Spleen (tissue), 11 donors: ENCODE data around the gene KCNJ2. TPM values are rescaled to one million over a fixed set of nuclear protein-coding genes. Genes with fewer than 3 reads are reported as not detected.

Experiments used
- DNase-seq: peaks from one replicate; pipeline ENCODE4 v3.0.0-alpha.2; 2020
- H3K27ac ChIP-seq, 8 donors: fragments of 200-600 bp; sonication (generic) in 7 of 8; 1 replicate in 4 of 8; 2 replicates in 4 of 8; pipeline versions ENCODE4 v1.5.0 to v1.8.0; 2016 to 2021; ENCODE audit warnings: inconsistent platforms in 4 of 8, mild to moderate bottlenecking in 4 of 8, moderate library complexity in 1 of 8
- H3K27me3 ChIP-seq, 7 donors: fragments of 200-600 bp; sonication (generic) in 6 of 7; replicated peaks in 1 of 7; 1 replicate in 4 of 7; 2 replicates in 3 of 7; pipeline versions ENCODE4 v1.5.0 to v1.8.0; 2016 to 2021; ENCODE audit warnings: inconsistent platforms in 3 of 7, mild to moderate bottlenecking in 1 of 7
- H3K36me3 ChIP-seq, 6 donors: fragments of 200-600 bp; sonication (generic) in 5 of 6; 1 replicate in 4 of 6; 2 replicates in 2 of 6; pipeline versions ENCODE4 v1.5.0 to v1.8.0; 2016 to 2021; ENCODE audit warnings: inconsistent platforms in 2 of 6
- H3K4me1 ChIP-seq, 6 donors: fragments of 200-600 bp; sonication (generic) in 5 of 6; 1 replicate in 3 of 6; 2 replicates in 3 of 6; pipeline versions ENCODE4 v1.5.0 to v1.8.0; 2016 to 2021; ENCODE audit warnings: inconsistent platforms in 3 of 6
- H3K4me3 ChIP-seq, 8 donors: fragments of 200-600 bp; sonication (generic) in 7 of 8; 1 replicate in 4 of 8; 2 replicates in 4 of 8; pipeline versions ENCODE4 v1.5.0 to v1.8.0; 2016 to 2021; ENCODE audit warnings: inconsistent platforms in 4 of 8, mild to moderate bottlenecking in 4 of 8, moderate library complexity in 2 of 8
- H3K9me3 ChIP-seq, 8 donors: fragments of 200-600 bp; sonication (generic) in 7 of 8; 1 replicate in 4 of 8; 2 replicates in 4 of 8; pipeline versions ENCODE4 v1.5.0 to v1.8.0; 2016 to 2021; ENCODE audit warnings: inconsistent platforms in 4 of 8
- POLR2A ChIP-seq, 3 donors: fragments of 450-650 bp; IDR thresholded peaks; one replicate each; pipeline ENCODE4 v1.5.1; 2017; ENCODE audit warnings: antibody characterized with exemption in 3 of 3, mild to moderate bottlenecking in 1 of 3
- POLR2AphosphoS5 ChIP-seq, 3 donors: sonication (generic); formaldehyde crosslinking; IDR thresholded peaks; one replicate each; pipeline ENCODE4 v1.5.1; 2017; ENCODE audit warnings: antibody characterized with exemption in 3 of 3
- WGBS, 5 donors: extraction: QIAGEN DNeasy Blood & Tissue Kit in 3 of 5; methylation state at CpG; one replicate each; pipeline versions ENCODE4 v1.1.5 to v1.1.7; 2013 to 2018; 5-methylcytosine and 5-hydroxymethylcytosine counted together
- intact Hi-C: fragments of 100-400 bp; cut with DNase I; formaldehyde crosslinking; loops from one replicate; pipeline ENCODE4 v1.15.0; 2023; ENCODE audit warnings: low total_unique reads
- polyA plus RNA-seq, 3 donors: library from polyadenylated mRNA; stranded (reverse); fragments of 200-250 nt; gene quantifications; one replicate each; pipeline ENCODE4 v1.2.1, GENCODE V29; 2013
- total RNA-seq, 7 donors: library from RNA; depleted of rRNA in 3 of 7; stranded (reverse); fragments of >200 nt in 3 of 7; fragmentation: NEBNext Ultra II Directional in 4 of 7; extraction: Animal tissue kit (Norgen Biotek cat#: 25700) in 4 of 7; gene quantifications; one replicate each; pipeline versions ENCODE4 v1.1.0 to v1.2.1, GENCODE V29; 2016 to 2021
- TF ChIP-seq, protein P1 (sequence below), 11 experiments: fragments of 200-600 bp in 7 of 11; fragments of 450-650 bp in 4 of 11; sonication (generic) in 4 of 11; IDR thresholded peaks in 8 of 11; conservative IDR thresholded peaks in 3 of 11; 1 replicate in 7 of 11; 2 replicates in 4 of 11; pipeline versions ENCODE4 v1.4.0 to v1.8.0; 2016 to 2021; ENCODE audit warnings: antibody characterized with exemption in 11 of 11, inconsistent platforms in 4 of 11, mild to moderate bottlenecking in 1 of 11
- donor health status: healthy with polysubstance abuse.
- donor health status: DM: no; HTN: no; CAD: no; lungs with moderate emphysema.
- donor health status: DM: no; HTN: no; CAD: no.
- donor health status: Bipolar disorder and iron deficiency.
- donor health status: healthy.
- donor health status: DM: no; HTN: no; CAD: no.
- donor health status: DM: yes; HTN: yes; CAD: no.

Gene KCNJ2
- total and polyA plus RNA-seq, 10 donors = 0.91 to 34.1 (median 21.5) TPM

GRCh38 chr17:70171159-70171558 lies 1.8 kb downstream of the KCNJ2 start:
- peaks cover 0 to 77% (median 5%) of the 10 kb centered on the region in 7 donors for H3K27me3 ChIP-seq
- intact Hi-C loops = no loop called here
- peaks cover 0 to 68% (median 24%) of the 10 kb centered on the region in 6 donors for H3K4me1 ChIP-seq
- H3K4me3 ChIP-seq = peak overlapping the region in 6 of 8 donors; percentile 55 to 80 (median 59)
- WGBS, 5 donors = 47 to 67% (median 60%) methylated on average over 5 of the region's 5 CpGs
- DNase-seq = no peak
- no peaks in the 10 kb centered on the region for H3K9me3 ChIP-seq
- H3K27ac ChIP-seq = peak overlapping the region in 4 of 8 donors; percentile 7 to 97 (median 94)
- TF ChIP-seq, protein P1, sequence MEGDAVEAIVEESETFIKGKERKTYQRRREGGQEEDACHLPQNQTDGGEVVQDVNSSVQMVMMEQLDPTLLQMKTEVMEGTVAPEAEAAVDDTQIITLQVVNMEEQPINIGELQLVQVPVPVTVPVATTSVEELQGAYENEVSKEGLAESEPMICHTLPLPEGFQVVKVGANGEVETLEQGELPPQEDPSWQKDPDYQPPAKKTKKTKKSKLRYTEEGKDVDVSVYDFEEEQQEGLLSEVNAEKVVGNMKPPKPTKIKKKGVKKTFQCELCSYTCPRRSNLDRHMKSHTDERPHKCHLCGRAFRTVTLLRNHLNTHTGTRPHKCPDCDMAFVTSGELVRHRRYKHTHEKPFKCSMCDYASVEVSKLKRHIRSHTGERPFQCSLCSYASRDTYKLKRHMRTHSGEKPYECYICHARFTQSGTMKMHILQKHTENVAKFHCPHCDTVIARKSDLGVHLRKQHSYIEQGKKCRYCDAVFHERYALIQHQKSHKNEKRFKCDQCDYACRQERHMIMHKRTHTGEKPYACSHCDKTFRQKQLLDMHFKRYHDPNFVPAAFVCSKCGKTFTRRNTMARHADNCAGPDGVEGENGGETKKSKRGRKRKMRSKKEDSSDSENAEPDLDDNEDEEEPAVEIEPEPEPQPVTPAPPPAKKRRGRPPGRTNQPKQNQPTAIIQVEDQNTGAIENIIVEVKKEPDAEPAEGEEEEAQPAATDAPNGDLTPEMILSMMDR (IDR thresholded peaks at IDR 0.05 in 8 of 11, conservative IDR thresholded peaks at IDR 0.05 in 3 of 11) = no peak
- no peak for TF ChIP-seq POLR2AphosphoS5 (IDR thresholded peaks at IDR 0.05)
- TF ChIP-seq POLR2A (IDR thresholded peaks at IDR 0.05) = no peak
- peaks cover 0 to 18% (median 0%) of the 10 kb centered on the region in 6 donors for H3K36me3 ChIP-seq

DNA sequence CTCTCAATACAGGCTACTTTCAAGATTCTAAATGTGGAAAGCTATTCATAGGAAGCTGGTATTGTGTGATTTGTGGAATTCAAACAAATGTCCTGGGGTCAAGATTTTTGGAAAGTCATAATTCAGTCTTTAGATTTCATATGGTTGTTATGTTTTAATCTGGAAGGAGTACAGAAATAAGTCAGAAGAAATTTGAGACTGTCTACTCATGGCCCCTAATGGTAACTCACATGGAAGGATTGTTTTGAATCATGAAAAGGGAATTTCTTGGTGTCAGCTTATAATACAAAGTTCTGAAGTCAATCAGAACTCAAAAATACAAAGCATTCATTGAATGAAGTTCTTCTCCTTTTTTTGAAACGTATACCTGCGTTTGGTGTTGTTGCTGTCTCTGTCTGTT lies 3.1 kb downstream of the KCNJ2 start:
- Histone ChIP-seq H3K36me3 (peaks cover 0 to 31% (median 0%) of the 10 kb centered on the region in 6 donors), H3K4me1 (peaks cover 0 to 63% (median 23%) of the 10 kb centered on the region in 6 donors), H3K27ac (peak overlapping the region in 2 of 8 donors; percentile 16 to 35), H3K9me3 (no peaks in the 10 kb centered on the region), H3K27me3 (peaks cover 0 to 65% (median 5%) of the 10 kb centered on the region in 7 donors), H3K4me3 (peak overlapping the region in 3 of 8 donors; percentile 3 to 80 (median 61))
- DNase-seq = no peak
- intact Hi-C loops = no loop called here
- no peak for TF ChIP-seq POLR2AphosphoS5 (IDR thresholded peaks at IDR 0.05)
- TF ChIP-seq, protein P1 (IDR thresholded peaks at IDR 0.05 in 8 of 11, conservative IDR thresholded peaks at IDR 0.05 in 3 of 11) = no peak
- no peak for TF ChIP-seq POLR2A (IDR thresholded peaks at IDR 0.05)
- WGBS, 5 donors = 35 to 79% (median 51%) methylated on average over 2 of the region's 2 CpGs

- H3K9me3 ChIP-seq = no peaks in the 10 kb centered on the region
- 88 to 98% (median 94%) methylated on average over 2 of the region's 2 CpGs for WGBS, 5 donors
- H3K4me3 ChIP-seq = peak overlapping the region in 3 of 8 donors; percentile 3 to 80 (median 61)
- intact Hi-C loops = no loop called here
- H3K27ac ChIP-seq = peak overlapping the region in 2 of 8 donors; percentile 16 to 35
- peaks cover 0 to 35% (median 0%) of the 10 kb centered on the region in 6 donors for H3K36me3 ChIP-seq
- TF ChIP-seq POLR2AphosphoS5 (IDR thresholded peaks at IDR 0.05) (no peak), POLR2A (IDR thresholded peaks at IDR 0.05) (no peak)
- TF ChIP-seq, protein P1 (IDR thresholded peaks at IDR 0.05 in 8 of 11, conservative IDR thresholded peaks at IDR 0.05 in 3 of 11) = no peak
- H3K27me3 ChIP-seq = peaks cover 0 to 60% (median 5%) of the 10 kb centered on the region in 7 donors
- H3K4me1 ChIP-seq = peaks cover 0 to 59% (median 20%) of the 10 kb centered on the region in 6 donors
- no peak for DNase-seq
Measured at GRCh38 chr17:70172923-70173322, 3.6 kb downstream of the KCNJ2 start.

DNA sequence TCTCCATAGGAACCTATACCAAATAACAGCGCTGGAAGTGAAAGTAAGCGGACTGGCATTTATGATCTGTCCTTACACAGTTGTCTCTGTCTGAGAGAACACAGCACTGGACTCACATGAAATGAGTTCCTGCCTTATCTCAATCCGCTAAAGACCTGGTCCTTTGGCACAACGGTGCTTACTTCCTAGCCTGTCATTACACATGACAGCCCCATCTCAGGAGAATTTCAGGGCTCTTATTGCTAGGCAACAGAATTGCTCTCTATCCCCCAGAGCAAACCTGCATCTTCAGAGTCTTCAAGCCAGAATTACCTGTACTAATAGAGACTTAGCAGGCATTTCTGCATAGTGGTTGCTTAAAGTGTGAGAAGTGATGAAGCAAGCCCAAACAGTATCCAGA lies 4.3 kb downstream of the KCNJ2 start:
- no peak overlapping the region for H3K27ac ChIP-seq
- H3K27me3 ChIP-seq = peaks cover 0 to 52% (median 2%) of the 10 kb centered on the region in 7 donors
- 77 to 86% (median 80%) methylated on average over 4 of the region's 4 CpGs for WGBS, 5 donors
- peak overlapping the region in 1 of 8 donors; percentile 80 for H3K4me3 ChIP-seq
- no peaks in the 10 kb centered on the region for H3K9me3 ChIP-seq
- peaks cover 0 to 35% (median 0%) of the 10 kb centered on the region in 6 donors for H3K36me3 ChIP-seq
- TF ChIP-seq, protein P1 (IDR thresholded peaks at IDR 0.05 in 8 of 11, conservative IDR thresholded peaks at IDR 0.05 in 3 of 11) = no peak
- no peak for TF ChIP-seq POLR2A (IDR thresholded peaks at IDR 0.05)
- no peak for TF ChIP-seq POLR2AphosphoS5 (IDR thresholded peaks at IDR 0.05)
- DNase-seq = no peak
- intact Hi-C loops = no loop called here
- peaks cover 0 to 52% (median 17%) of the 10 kb centered on the region in 6 donors for H3K4me1 ChIP-seq
